GM19438 (cell line): Measurements from ENCODE around the gene BUD31.

Experiments used
- ATAC-seq: cut with Tn5 transposase; IDR thresholded peaks from one replicate; pipeline ENCODE4 v1.9.1; 2021; ENCODE audit warnings: low read depth; ENCODE audit not compliant: unreplicated experiment

Gene BUD31

DNA sequence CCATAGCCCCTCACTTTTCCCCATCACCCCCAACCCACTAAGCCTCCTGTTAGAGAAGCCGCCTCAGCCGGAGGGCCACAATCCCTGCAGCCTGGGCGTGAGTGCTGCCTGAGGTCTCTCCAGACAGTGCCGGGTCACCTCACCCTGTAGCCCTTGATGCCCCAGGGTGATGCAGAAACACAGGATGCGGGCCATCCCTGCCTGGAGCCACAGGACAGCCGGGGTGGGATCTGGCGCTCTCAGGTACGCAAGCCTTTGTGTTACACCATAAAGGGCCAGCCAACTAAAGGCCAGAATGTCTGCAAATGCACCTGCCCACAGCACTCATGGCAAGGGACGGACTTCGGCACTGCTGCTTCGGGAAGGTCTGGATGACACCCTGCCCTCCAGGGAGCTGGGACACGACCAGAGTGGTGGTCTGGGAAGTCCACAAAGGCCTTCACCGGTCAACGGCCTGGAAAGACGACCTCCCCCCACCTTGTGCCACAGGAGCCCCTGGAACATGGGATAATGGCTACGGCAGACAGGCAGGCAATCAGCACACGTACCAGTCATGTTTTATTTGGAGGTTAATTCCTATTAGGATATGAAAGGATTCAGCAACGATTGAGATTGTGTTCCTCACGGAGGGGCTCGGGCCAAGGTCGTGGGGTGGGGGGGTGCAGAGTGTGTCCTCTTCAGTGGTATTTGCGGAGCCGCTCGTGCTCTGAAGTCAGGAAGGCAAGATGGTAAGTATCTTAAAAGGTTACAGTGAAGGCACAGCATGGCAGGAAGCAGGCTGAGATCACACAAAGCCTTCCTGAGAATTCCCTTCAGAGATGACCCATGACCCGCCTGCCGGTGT, 49.1 kb downstream of the BUD31 start:
- no peak for ATAC-seq

DNA sequence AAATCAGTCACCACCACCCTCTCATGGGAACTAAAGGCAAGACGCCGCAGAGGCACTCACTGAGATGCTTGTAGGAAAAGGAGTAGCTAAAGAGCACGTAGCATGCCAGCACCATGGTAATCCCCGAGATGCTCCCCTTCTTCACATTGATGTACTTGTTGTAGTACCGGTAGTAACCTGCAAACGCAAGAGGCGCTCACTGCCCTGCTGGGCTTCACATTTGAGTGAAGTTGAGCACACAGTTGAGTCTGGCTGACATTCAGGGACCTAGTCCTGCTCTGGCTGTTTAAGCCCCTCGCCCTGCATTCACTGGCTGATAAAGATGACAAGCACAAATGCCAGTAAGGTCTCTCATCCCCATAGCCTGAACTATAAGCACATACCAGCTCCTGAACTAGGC, 50.3 kb downstream of the BUD31 start:
- no peak for ATAC-seq

DNA sequence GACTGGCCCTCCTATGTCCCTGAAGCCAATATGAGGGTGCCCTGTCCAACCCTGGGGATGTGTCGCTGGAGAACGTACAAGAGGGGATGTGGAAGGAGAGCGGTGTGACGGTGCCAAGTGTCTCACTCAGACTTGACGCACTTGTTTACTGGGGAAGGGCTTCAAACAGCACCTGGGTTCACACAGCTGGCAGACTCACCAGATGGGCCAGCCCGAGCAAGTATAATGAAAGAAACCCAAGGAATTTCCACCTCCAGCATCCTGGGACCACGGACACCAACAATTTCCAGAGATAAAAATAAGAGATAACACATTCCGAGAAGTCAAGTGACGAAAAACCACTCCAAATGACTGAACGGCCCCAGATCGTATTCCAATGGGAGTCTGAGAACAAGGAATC, 51.9 kb downstream of the BUD31 start:
- ATAC-seq = no peak

- no peak for ATAC-seq
Measured at GRCh38 chr7:99461221-99461620, 52.5 kb downstream of the BUD31 start.

GRCh38 chr7:99465421-99465768, 56.6 kb downstream of the BUD31 start:
- ATAC-seq = no peak

DNA sequence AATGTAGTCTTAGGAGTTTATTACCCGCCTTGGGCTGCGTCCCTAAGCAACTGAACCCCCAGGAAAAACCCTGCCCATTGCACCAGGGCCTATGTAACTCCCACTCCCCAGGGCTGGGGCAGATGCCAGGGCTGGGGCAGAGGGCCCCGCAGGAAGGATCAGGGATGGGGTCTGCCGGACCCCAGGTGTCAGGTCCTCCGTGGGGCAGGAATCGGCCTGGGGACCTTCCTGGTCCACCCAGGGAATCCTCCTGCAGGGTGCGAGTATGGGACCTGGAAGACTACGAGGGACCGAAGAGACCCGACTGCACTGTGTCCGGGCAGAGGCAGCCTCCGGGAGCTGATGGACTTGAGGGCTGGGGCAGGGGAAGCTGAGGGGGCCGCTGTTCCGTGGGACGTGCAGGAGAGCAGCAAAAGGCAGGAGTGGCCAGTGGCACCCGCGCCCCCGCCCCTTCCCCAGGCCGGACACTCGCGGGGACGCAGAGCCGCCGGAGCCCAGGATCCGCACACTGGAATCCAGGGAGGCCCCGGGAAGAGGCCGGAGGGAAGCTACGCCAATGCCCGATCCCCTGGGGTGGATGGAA, 59.7 kb downstream of the BUD31 start:
- no peak for ATAC-seq
